Upper lobe of left lung (tissue), 6 donors: Measurements from ENCODE around the gene TRMT6. TPM values are rescaled to one million over a fixed set of nuclear protein-coding genes. Genes with fewer than 3 reads are reported as not detected.

Experiments used
- ATAC-seq, 2 donors: fragments of 200-7000 bp; cut with Tn5 transposase; one replicate each; pipeline ENCODE4 v1.9.1; 2022; ENCODE audit warnings: mild to moderate bottlenecking in 2 of 2, moderate library complexity in 2 of 2; ENCODE audit not compliant: low FRiP score in 2 of 2
- DNase-seq, 2 donors: peaks; one replicate each; pipeline ENCODE4 v3.0.0-alpha.2; 2019 to 2020
- H3K27ac ChIP-seq, 4 donors: fragments of 200-600 bp; sonication (generic); one replicate each; pipeline ENCODE4 v1.5.1; 2016 to 2019
- H3K27me3 ChIP-seq, 4 donors: fragments of 200-600 bp; sonication (generic); one replicate each; pipeline ENCODE4 v1.5.1; 2017 to 2019
- H3K36me3 ChIP-seq, 4 donors: fragments of 200-600 bp; sonication (generic); one replicate each; pipeline ENCODE4 v1.5.1; 2016 to 2019
- H3K4me1 ChIP-seq, 4 donors: fragments of 200-600 bp; sonication (generic); one replicate each; pipeline ENCODE4 v1.5.1; 2018 to 2019
- H3K4me3 ChIP-seq, 4 donors: fragments of 200-600 bp; sonication (generic); one replicate each; pipeline ENCODE4 v1.5.1; 2017 to 2019; ENCODE audit warnings: mild to moderate bottlenecking in 2 of 4, moderate library complexity in 1 of 4
- H3K9me3 ChIP-seq, 4 donors: fragments of 200-600 bp; sonication (generic); one replicate each; pipeline ENCODE4 v1.5.1; 2018 to 2019
- CTCF ChIP-seq, 6 experiments: fragments of 450-650 bp in 4 of 6; fragments of 200-600 bp in 2 of 6; sonication (generic) in 2 of 6; IDR thresholded peaks; one replicate each; pipeline ENCODE4 v1.5.1; 2016 to 2019; ENCODE audit warnings: antibody characterized with exemption in 6 of 6
- EP300 ChIP-seq, 4 donors: sonication (generic); formaldehyde crosslinking; IDR thresholded peaks; one replicate each; pipeline ENCODE4 v1.5.1; 2017; ENCODE audit warnings: antibody characterized with exemption in 4 of 4, control low read depth in 2 of 4
- POLR2A ChIP-seq, 4 donors: fragments of 450-650 bp; IDR thresholded peaks; one replicate each; pipeline ENCODE4 v1.5.1; 2016 to 2017; ENCODE audit warnings: antibody characterized with exemption in 4 of 4, mild to moderate bottlenecking in 2 of 4
- POLR2AphosphoS5 ChIP-seq, 2 donors: sonication (generic); formaldehyde crosslinking; IDR thresholded peaks; one replicate each; pipeline ENCODE4 v1.5.1; 2017; ENCODE audit warnings: antibody characterized with exemption in 2 of 2
- WGBS, 2 donors: methylation state at CpG; one replicate each; pipeline ENCODE4 v1.1.5; 2017 to 2018; 5-methylcytosine and 5-hydroxymethylcytosine counted together
- total RNA-seq, 6 donors: library from RNA; depleted of rRNA in 4 of 6; stranded (reverse); fragments of >200 nt in 4 of 6; gene quantifications; one replicate each; pipeline versions ENCODE4 v1.1.0 to v1.2.1, GENCODE V29; 2016 to 2021
- donor health status: DM: no; HTN: no; CAD: no; lungs with moderate emphysema.
- donor health status: DM: no; HTN: yes; CAD: no; lungs with severe emphysema.

TRMT6 gene
- total RNA-seq, 6 donors from 2014 or later = 3.9 to 14.3 (median 7.7) TPM

DNA sequence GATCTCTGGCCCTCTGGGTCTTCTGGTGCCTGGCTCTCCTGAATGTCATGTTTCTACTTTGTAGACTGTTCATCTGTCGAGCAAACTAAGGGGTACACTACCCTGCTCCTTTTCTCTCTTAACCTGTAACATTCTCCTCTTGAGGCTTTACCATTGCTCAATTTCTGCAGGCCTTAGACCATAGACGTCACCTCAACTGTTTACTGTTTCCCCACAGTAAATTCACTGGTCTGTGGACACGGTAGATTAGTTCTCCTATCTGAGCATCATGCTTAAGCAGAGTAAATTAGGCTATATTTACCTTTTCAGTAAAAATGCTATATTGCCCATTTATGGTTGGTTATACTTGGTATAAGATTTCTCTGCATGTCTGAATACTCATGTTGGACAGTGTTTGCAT is 40.6 kb upstream of the TRMT6 start:
- 64 to 81% methylated on average over 3 of the region's 3 CpGs for WGBS, 2 donors
- DNase-seq (no peak), ATAC-seq (no peak)
- H3K27ac ChIP-seq = no peak overlapping the region
- peaks cover 0 to 15% (median 6%) of the 10 kb centered on the region in 4 donors for H3K36me3 ChIP-seq
- H3K27me3 ChIP-seq = no peaks in the 10 kb centered on the region
- no peaks in the 10 kb centered on the region for H3K4me1 ChIP-seq
- H3K4me3 ChIP-seq = no peak overlapping the region
- TF ChIP-seq POLR2AphosphoS5 (IDR thresholded peaks at IDR 0.05) (no peak), POLR2A (IDR thresholded peaks at IDR 0.05) (no peak), EP300 (IDR thresholded peaks at IDR 0.05) (no peak), CTCF (IDR thresholded peaks at IDR 0.05) (no peak)
- no peaks in the 10 kb centered on the region for H3K9me3 ChIP-seq

GRCh38 chr20:5989539-5989938 is 39.2 kb upstream of the TRMT6 start:
- Histone ChIP-seq H3K4me3 (no peak overlapping the region), H3K4me1 (no peaks in the 10 kb centered on the region), H3K9me3 (no peaks in the 10 kb centered on the region), H3K27me3 (no peaks in the 10 kb centered on the region), H3K36me3 (peaks cover 0 to 16% (median 2%) of the 10 kb centered on the region in 4 donors), H3K27ac (no peak overlapping the region)
- WGBS, 2 donors = 100% methylated on average over 1 of the region's 1 CpG
- DNase-seq (no peak), ATAC-seq (no peak)
- no peak for TF ChIP-seq POLR2A (IDR thresholded peaks at IDR 0.05)
- no peak for TF ChIP-seq EP300 (IDR thresholded peaks at IDR 0.05)
- no peak for TF ChIP-seq POLR2AphosphoS5 (IDR thresholded peaks at IDR 0.05)
- TF ChIP-seq CTCF (IDR thresholded peaks at IDR 0.05) = no peak

DNA sequence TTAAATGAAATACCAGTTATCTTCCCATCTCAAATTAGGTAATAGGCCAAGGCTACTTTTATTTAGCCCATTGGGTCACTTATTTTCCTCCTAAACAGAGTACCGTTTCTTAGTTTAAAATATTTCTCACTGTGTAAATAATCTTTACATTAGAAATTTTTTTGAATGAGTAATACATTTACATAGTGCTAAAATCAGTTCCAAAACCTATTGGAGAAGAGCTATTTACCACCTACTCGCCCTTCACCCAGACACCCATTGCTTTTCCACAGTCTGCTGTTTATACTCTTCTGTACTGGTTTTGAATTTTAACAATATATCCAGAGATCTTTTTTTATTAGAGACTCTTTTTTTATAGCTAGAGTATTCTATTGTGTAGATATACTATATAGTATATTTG is 37.0 kb upstream of the TRMT6 start:
- TF ChIP-seq EP300 (IDR thresholded peaks at IDR 0.05) (no peak), CTCF (IDR thresholded peaks at IDR 0.05) (no peak), POLR2A (IDR thresholded peaks at IDR 0.05) (no peak), POLR2AphosphoS5 (IDR thresholded peaks at IDR 0.05) (no peak)
- whole genome bisulfite sequencing, 2 donors = 93 to 99% methylated on average over 2 of the region's 2 CpGs
- Histone ChIP-seq H3K4me1 (no peaks in the 10 kb centered on the region), H3K4me3 (no peak overlapping the region), H3K9me3 (no peaks in the 10 kb centered on the region), H3K36me3 (peaks cover 0 to 22% (median 3%) of the 10 kb centered on the region in 4 donors), H3K27ac (no peak overlapping the region), H3K27me3 (no peaks in the 10 kb centered on the region)
- DNase-seq (no peak), ATAC-seq (no peak)

DNA sequence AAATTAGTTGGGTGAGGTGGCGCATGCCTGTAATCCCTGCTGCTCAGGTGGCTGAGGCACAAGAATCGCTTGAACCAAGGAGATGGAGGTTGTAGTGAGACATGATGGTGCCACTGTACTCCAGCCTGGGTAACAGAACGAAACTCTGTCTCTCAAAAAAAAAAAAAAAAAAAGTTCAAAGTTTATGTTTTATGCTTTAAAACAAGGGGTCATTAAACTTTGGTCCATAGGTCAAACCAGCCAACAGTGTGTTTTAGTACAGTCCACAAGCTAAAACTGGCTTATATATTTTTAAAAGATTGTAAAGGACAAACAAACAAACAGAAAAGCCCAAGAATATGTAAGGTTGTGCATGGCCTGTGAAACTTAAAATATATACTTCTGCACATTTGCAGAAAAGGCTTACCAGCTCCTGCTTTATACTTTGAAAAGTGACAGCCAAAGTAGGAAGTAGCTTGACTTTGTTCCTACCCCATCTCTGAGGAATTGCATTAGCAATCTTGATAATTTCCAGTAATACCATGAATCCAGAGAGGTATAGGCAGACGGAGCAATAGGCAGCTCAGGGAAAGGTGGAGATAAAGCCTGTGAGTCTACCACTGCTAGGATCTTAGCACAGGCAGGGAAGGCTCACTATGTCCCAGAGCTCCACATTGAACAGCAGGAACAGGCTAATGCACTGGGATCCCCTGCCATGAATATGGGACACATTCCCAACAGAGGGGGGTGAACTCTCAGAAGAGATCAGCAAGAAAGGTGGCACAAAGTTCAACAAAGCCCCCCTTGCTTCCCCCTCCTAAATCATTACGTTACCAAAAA is 30.6 kb upstream of the TRMT6 start:
- Histone ChIP-seq H3K27me3 (no peaks in the 10 kb centered on the region), H3K4me3 (no peak overlapping the region), H3K4me1 (no peaks in the 10 kb centered on the region), H3K9me3 (no peaks in the 10 kb centered on the region), H3K36me3 (peaks cover 0 to 25% (median 9%) of the 10 kb centered on the region in 4 donors), H3K27ac (no peak overlapping the region)
- DNase-seq (no peak), ATAC-seq (no peak)
- no peak for TF ChIP-seq POLR2AphosphoS5 (IDR thresholded peaks at IDR 0.05)
- TF ChIP-seq POLR2A (IDR thresholded peaks at IDR 0.05) = no peak
- TF ChIP-seq EP300 (IDR thresholded peaks at IDR 0.05) = no peak
- TF ChIP-seq CTCF (IDR thresholded peaks at IDR 0.05) = no peak
- 80 to 98% methylated on average over 5 of the region's 5 CpGs for WGBS, 2 donors

GRCh38 chr20:5979801-5980200 is 29.5 kb upstream of the TRMT6 start:
- no peaks in the 10 kb centered on the region for H3K9me3 ChIP-seq
- peaks cover 0 to 25% (median 9%) of the 10 kb centered on the region in 4 donors for H3K36me3 ChIP-seq
- no peaks in the 10 kb centered on the region for H3K4me1 ChIP-seq
- no peaks in the 10 kb centered on the region for H3K27me3 ChIP-seq
- ATAC-seq (no peak), DNase-seq (no peak)
- no peak overlapping the region for H3K4me3 ChIP-seq
- WGBS, 2 donors = 94 to 97% methylated on average over 4 of the region's 4 CpGs
- TF ChIP-seq POLR2AphosphoS5 (IDR thresholded peaks at IDR 0.05) (no peak), EP300 (IDR thresholded peaks at IDR 0.05) (no peak), POLR2A (IDR thresholded peaks at IDR 0.05) (no peak), CTCF (IDR thresholded peaks at IDR 0.05) (no peak)
- no peak overlapping the region for H3K27ac ChIP-seq
